AG08395 (cell line): ENCODE results near the gene RRAGA.
"Not testable (repeated sequence)": the region's sequence is repeated elsewhere in the genome, so short reads cannot be mapped to it uniquely, and the experiment has no call there.

ENCODE experiments used
- DNase-seq: peaks from one replicate; pipeline ENCODE4 v3.0.0; 2012; ENCODE audit warnings: mixed read lengths, low spot score

Gene RRAGA

GRCh38 chr9:19048966-19049916 is at the start of gene RRAGA:
TSS of gene RRAGA (plus strand) at chr9:19049427. CDS start at chr9:19049660, 233 bp downstream.
- DNase-seq = peak; percentile 96

GRCh38 chr9:19000133-19000532 is 49.1 kb upstream of the RRAGA start:
- DNase-seq = no peak

GRCh38 chr9:19009391-19009965 is 39.7 kb upstream of the RRAGA start:
- no peak for DNase-seq

GRCh38 chr9:19018201-19018600 is 31.0 kb upstream of the RRAGA start:
- DNase-seq = no peak

- no peak for DNase-seq
These were observed 28.3 kb upstream of the RRAGA start for GRCh38 chr9:19020886-19021455.

- DNase-seq = not testable (repeated sequence)
These were observed 27.6 kb upstream of the RRAGA start for GRCh38 chr9:19021649-19022048.

GRCh38 chr9:19022206-19022605 is 27.0 kb upstream of the RRAGA start:
- DNase-seq = no peak

GRCh38 chr9:19023078-19023477 is 26.1 kb upstream of the RRAGA start:
- DNase-seq = no peak

- no peak for DNase-seq
These were observed 22.9 kb upstream of the RRAGA start for GRCh38 chr9:19026375-19026774.

GRCh38 chr9:19027825-19028224 is 21.4 kb upstream of the RRAGA start:
- no peak for DNase-seq

- DNase-seq = peak; percentile 86
These were observed 20.3 kb upstream of the RRAGA start for GRCh38 chr9:19028835-19029451.

GRCh38 chr9:19030899-19031298 is 18.3 kb upstream of the RRAGA start:
- DNase-seq = peak; percentile 52

- no peak for DNase-seq
These were observed 16.8 kb upstream of the RRAGA start for GRCh38 chr9:19032406-19032805.

- DNase-seq = no peak
These were observed 16.2 kb upstream of the RRAGA start, which contains the start of gene SAXO1 for GRCh38 chr9:19033015-19033414. TSS of gene SAXO1 (minus strand) at chr9:19033209. CDS start at chr9:19032908, 301 bp downstream.

- no peak for DNase-seq
These were observed 12.6 kb upstream of the RRAGA start for GRCh38 chr9:19036611-19037010.

- peak; percentile 27 for DNase-seq
These were observed 850 bp downstream of the RRAGA start for GRCh38 chr9:19049917-19050636.

GRCh38 chr9:19050637-19051591 is 1.7 kb downstream of the RRAGA start:
- DNase-seq = no peak

GRCh38 chr9:19057033-19057432 is 7.8 kb downstream of the RRAGA start:
- no peak for DNase-seq

- DNase-seq = no peak
These were observed 25.0 kb downstream of the RRAGA start for GRCh38 chr9:19074229-19074628.

- no peak for DNase-seq
These were observed 25.6 kb downstream of the RRAGA start for GRCh38 chr9:19074836-19075235.

GRCh38 chr9:19085295-19085694 is 36.1 kb downstream of the RRAGA start:
- DNase-seq = no peak
